SH-SY5Y (cell line): ENCODE data around the gene TEX13B.

Source experiments
- GATA2 ChIP-seq: IDR thresholded peaks from 2 replicates; pipeline ENCODE4 v1.6.1; 2011; ENCODE audit warnings: mild to moderate bottlenecking, low read depth, low read length
- GATA3 ChIP-seq: IDR thresholded peaks from 2 replicates; pipeline ENCODE4 v1.6.1; 2011; ENCODE audit warnings: low read depth, mild to moderate bottlenecking, low read length, moderate library complexity

The TEX13B gene

DNA sequence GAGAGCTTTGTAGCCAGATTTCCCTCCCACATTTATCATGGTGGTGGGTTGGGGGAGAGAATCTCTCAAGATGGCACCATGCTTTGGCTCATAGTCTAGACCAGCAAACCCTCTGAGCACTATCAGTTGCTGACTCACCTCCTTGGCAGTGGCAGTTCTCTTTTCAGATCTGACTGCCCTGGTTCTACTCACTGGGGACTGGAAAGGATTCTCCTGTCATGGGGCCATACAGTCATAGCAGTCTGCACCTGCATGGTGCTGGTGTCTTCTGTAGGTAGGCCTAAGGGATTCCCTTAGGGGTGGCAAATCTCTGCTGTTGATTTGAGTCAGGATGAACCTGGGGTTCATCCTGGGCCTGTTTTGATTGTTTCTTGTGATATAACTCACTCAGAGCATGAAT lies 2.6 kb downstream of the TEX13B start:
- TF ChIP-seq GATA3 (no peak), GATA2 (no peak)

DNA sequence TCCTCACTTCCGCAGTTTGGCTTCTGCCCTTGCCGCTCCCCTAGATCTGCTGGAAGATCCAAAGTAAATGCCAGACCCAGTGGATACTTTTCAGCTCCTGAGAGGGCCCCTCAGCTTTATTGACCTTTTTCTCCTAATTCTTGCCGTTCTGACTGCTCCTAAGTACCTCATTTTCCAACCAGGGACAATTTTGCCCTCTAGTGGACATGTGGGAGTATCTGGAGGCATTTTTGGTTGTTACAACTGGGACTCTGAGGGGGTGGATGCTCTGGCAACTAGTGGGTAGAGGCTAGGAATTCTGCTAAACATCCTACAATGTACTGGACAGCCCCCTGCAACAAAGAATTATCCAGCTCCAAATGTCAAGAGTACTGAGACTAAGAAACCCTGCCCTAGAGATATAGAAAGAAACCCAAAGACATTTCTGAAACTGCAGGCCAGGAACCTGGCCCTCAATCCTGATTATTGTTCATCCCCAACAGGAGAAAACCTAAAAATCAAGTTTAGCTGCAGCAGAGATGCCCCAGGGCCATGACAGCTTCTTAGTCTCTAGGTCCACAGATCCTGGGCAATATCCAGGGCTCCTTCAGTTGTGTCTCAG lies 3.4 kb downstream of the TEX13B start:
- TF ChIP-seq GATA2, result no peak
- TF ChIP-seq GATA3, result no peak

DNA sequence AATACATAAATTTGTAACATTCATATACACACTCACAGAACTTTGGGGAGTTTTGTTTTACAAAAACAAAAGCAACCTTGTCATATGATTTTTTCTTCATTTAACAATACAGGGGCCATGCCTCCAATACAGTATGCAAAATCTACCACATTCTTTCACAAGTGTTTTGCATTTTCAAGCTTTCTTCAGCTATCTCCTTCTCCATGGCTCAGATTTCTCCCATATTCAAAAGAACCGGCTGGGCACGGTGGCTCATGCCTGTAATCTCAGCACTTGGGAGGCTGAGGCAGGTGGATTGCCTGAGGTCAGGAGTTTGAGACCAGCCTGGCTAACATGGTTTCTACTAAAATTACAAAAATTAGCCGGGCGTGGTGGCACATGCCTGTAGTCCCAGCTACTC lies 4.1 kb downstream of the TEX13B start:
- no peak for TF ChIP-seq GATA3

DNA sequence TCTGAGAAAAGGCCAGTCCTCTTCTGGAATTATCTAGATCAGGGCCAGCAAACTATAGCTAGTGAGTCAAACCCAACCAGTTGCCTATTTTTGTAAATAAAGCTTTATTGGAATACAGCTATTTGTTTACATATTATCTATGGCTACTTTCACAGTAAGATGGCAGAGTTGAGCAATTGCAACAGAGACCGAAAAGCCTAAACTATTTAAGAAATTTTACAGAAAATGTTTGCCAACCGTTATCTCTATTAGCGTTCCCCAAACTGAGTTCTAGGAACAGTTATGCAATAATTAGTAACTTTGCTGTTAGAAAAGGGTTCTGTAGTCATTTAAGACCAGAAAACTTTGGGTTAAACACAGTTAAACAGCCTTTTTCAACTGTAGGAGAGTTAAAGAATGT lies 10.5 kb downstream of the TEX13B start:
- TF ChIP-seq GATA3, result no peak
- TF ChIP-seq GATA2, result no peak

DNA sequence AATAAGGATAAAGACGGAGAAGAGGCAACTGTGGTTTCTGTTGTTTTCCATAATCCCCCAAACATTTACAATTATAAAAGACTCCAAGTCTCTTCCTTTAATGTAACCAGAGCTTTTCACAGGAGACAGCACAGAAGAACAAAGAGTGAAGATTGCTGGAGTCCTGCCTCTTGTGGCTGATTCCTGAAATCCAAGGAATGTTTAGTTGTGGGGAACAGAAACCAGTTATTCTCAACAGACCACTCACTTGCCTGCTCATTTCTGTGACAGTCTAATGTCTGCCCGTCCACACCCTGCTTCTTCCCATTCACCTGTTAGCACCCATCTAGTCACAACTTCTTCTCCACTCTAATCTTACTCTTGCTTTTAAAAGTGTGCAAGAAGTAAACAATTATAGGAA lies 12.1 kb downstream of the TEX13B start:
- TF ChIP-seq GATA3 (no peak), GATA2 (no peak)

DNA sequence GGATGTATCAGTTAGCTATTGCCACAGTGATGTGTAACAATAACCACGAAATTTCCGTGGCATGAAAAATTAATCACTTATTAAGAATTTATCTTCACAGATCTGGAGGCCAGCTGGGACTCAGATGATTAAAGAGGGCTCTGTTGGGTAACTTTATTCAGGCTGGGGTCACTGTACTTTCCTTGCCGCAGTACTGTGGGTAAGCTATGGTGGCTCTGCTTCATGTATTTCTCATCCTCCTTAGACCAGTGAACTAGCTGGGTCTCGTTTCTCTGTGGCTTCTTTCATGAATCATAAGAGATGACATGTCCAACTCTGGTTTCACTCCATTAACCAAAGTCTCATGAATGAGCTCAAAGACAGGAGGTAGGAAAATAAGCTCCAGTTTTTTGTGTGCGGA lies 13.5 kb downstream of the TEX13B start:
- TF ChIP-seq GATA2 (no peak), GATA3 (no peak)

DNA sequence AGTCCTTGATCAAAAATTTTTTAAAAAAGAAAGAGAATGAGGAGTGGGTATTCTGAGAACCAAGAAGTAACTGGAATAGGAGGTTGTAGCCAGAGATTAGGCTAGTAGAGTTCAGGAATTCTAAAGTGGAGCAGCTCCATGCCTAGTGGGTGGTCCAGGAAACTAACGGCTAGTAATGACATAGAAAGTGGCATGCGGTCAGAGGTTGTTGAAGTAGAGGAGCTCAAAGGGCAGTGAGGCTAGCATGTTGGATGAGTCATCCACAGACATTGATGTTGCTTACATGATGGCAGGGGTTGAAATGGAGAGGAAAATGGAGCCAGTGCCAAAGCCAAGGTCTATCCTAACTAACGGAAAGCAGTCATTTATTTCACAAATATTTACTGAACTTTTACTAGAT lies 42.1 kb downstream of the TEX13B start:
- TF ChIP-seq GATA3 (no peak), GATA2 (no peak)

DNA sequence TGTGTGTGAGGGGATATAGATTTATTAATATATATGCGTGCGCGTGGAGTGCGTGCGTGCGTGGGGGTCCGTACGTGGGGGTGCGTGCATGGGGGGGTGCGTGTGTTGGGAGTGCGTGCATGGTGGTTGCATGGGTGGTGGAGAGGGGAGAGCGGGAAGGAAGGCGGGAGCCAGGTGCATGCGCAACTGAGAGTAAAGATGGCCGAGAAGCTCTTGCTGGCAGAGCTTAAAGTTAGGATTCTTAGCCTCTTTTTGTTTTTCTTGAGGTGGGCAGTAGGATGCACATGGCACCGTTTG lies 45.8 kb downstream of the TEX13B start:
- TF ChIP-seq GATA3 (no peak), GATA2 (no peak)

DNA sequence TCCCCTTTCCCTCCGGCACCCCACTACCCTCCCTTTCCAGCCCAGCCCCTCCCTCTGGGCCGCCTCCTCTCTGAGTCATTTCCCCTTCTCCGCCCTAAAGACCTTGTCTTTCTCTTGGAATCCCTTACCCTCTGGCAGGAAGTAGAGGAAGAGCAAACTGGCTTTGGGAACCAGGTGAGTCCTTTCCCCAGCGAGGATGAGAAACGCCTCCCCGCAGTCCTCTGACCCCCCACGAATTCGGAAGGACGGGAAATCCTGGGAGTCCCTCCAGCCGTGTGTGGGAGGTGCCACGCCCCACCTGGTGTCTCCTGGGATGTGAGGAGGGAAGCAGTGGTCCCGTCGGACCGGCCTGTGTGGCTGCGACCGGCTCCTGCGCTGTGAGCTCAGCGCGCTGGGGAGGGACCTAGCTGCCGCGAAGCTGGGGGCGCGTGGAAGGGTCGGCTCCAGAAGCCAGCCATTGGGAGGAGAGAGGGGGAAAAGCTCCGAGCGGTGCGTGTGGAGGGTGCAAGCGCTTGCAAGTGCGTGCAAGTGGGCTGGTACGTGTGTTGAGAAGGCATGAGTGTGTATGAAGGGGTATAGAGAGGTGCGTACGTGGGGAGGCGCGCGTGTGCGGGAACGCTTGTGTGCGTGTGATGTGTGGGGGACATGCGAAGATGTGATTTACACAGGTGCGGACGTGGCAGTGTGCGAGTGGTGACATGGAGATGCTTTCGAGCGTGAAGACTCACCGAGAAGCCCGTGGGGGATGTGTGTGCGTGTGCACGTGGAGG lies 46.3 kb downstream of the TEX13B start:
- TF ChIP-seq GATA2 (no peak), GATA3 (no peak)

DNA sequence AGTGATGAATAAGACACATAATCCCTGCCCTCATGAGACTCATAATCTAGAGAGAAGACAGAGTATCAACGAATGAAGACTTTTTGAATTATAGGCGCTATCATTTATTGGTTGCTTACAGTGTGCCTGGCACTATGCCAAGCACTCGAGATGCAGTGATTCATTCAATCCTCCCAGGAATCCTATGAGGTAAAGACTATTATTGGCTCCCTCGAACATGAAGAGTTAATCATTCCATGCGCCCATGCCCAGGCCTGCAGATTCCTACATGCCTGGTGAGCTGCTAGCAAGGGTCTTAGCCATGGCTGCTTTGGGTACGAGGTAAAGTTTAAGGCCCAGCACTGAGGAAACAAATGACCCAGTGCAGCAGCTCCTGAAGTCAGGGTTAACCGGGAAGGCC lies 47.0 kb downstream of the TEX13B start:
- no peak for TF ChIP-seq GATA3
- TF ChIP-seq GATA2, result no peak

DNA sequence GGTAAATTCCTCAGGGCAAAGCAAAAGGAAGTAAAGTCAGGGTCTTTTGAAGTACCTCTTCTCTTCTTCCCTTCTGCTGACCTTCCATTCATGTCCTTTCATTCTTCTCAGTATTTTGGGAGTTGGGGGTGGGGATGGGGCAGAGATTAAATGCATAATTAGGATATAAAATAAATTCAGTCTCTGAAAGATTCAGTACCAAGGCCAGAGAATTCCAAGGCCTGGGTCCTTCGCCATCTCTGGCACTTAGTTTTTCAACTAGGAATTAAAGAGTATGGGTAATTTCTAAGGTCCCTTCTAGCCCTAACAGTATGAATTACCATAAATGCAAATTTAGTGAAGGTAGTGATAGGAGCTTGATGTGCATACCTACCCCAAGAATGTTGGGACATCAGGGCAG lies 47.9 kb downstream of the TEX13B start:
- no peak for TF ChIP-seq GATA2
- TF ChIP-seq GATA3, result no peak
